ENCODE measurements around the gene CRYM. TPM values are rescaled to one million over a fixed set of nuclear protein-coding genes. Genes with fewer than 3 reads are reported as not detected.
A peak's percentile ranks its signal among the peaks of the same experiment; 100 is the strongest.

CRYM gene
- total RNA-seq, 1 experiment from 2014 or later: 4.9 TPM

DNA sequence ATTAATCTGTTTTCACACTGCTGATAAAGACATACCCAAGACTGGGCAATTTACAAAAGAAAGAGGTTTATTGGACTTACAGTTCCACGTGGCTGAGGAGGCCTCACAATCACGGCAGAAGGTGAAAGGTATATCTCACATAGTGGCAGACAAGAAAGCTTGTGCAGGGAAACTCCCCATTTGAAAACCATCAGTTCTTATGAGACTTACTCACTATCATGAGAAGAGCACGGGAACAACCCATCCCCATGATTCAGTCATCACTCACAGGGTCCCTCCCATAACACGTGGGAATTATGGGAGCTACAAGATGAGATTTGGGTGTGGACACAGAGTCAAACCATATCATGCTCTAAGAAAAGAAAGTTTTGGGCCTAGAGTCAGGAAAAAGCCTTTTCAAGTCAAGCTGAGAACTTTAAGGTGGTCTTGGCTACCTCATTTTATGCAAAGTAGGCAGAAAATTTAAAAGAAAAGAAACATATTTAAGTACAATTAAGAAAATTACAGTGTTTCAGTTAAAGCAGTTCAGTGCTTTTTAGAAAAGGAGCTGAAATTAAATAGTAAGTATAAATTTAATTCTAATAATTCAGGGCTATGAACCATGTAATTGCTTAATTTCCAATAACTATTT lies 24.9 kb upstream of the CRYM start:
- Histone ChIP-seq H3K9me2 (ENCODE audit: insufficient read depth) (no peaks in the 10 kb centered on the region), H3K4me1 (ENCODE audit: control insufficient read depth in 1 of 2, insufficient read depth in 2 of 2, low read length in 2 of 2) (peaks cover 12 to 28% of the 10 kb centered on the region in 2 experiments), H3K79me2 (ENCODE audit: insufficient read depth, low read length) (no peaks in the 10 kb centered on the region; the same call in 1 of the 2 replicates), H4K20me1 (ENCODE audit: insufficient read depth) (no peaks in the 10 kb centered on the region), H3K27ac (ENCODE audit: low read depth, low read length) (no peak overlapping the region), H3K4me2 (ENCODE audit: low read length) (peak overlapping the region; percentile 96), H3K4me3 (replicated peaks in 1 of 2; ENCODE audit: low read depth in 1 of 2, low read length in 2 of 2) (peak overlapping the region; percentile 63 to 74), H2AFZ (ENCODE audit: low read depth, low read length, poor library complexity, severe bottlenecking) (no peak overlapping the region), H3K9ac (ENCODE audit: low read length) (peak overlapping the region; percentile 78), H3K27me3 (ENCODE audit: insufficient read depth, low read length) (no peaks in the 10 kb centered on the region), H3K9me3 (ENCODE audit: control insufficient read depth in 1 of 2, insufficient read depth in 1 of 2, low read depth in 1 of 2, low read length in 2 of 2) (no peaks in the 10 kb centered on the region), H3K36me3 (ENCODE audit: control insufficient read depth in 1 of 2, insufficient read depth in 2 of 2, low read length in 2 of 2) (no peaks in the 10 kb centered on the region)
- ATAC-seq (no peak), DNase-seq (ENCODE audit: low read depth, low spot score) (peak; percentile 28)
- no TSS peak for BruUV-seq (replicated peaks)
- intact Hi-C loops (cut with micrococcal nuclease): loop anchor here (10.0 kb wide), 2 partner anchors 398 to 1022 kb away; partner anchors contain the start of genes DCUN1D3 and LYRM1
- RAD21 ChIA-PET (ENCODE audit: low non-redundant PET in 1 of 2, low total read pairs in 2 of 2, uncharacterized antibody in 2 of 2, unreplicated experiment in 2 of 2): no interaction called here
- POLR2A ChIA-PET: no interaction called here
- CTCF ChIA-PET: interaction anchor here (0.9 kb wide), 1 partner anchor 146 kb away, joined by 3 read pairs; no protein-coding TSS in a partner anchor
- TF ChIP-seq YY1 (IDR thresholded peaks at IDR 0.05; ENCODE audit: extremely low read depth, insufficient replicate concordance, low read depth, low read length) (no peak), JUND (IDR thresholded peaks at IDR 0.05) (no peak), POLR2A (IDR thresholded peaks at IDR 0.05; ENCODE audit: borderline replicate concordance, extremely low read depth, insufficient read depth, insufficient read length) (no peak), EZH2 (IDR thresholded peaks at IDR 0.05) (no peak), ZNF274 (IDR thresholded peaks at IDR 0.05; ENCODE audit: low read depth, low read length) (no peak), TCF7L2 (IDR thresholded peaks at IDR 0.05; ENCODE audit: borderline replicate concordance, extremely low read depth, insufficient read depth, insufficient read length) (no peak), CEBPB (IDR thresholded peaks at IDR 0.05; ENCODE audit: low read depth) (no peak), SRF (IDR thresholded peaks at IDR 0.05; ENCODE audit: low read depth) (no peak), EGR1 (IDR thresholded peaks at IDR 0.05; ENCODE audit: low read depth) (no peak), SIN3A (IDR thresholded peaks at IDR 0.05; ENCODE audit: low read depth) (peak; percentile 43; the same call in 1 of the 2 replicates), POLR2AphosphoS5 (IDR thresholded peaks at IDR 0.05; ENCODE audit: low read depth, low read length) (no peak; the same call in 1 of the 2 replicates), ZFX (IDR thresholded peaks at IDR 0.05) (no peak), ELF1 (IDR thresholded peaks at IDR 0.05; ENCODE audit: borderline replicate concordance, low read depth) (no peak), CBX3 (IDR thresholded peaks at IDR 0.05; ENCODE audit: low read depth) (no peak), RAD21 (IDR thresholded peaks at IDR 0.05; ENCODE audit: low read depth) (no peak)
- TF ChIP-seq, protein P1, sequence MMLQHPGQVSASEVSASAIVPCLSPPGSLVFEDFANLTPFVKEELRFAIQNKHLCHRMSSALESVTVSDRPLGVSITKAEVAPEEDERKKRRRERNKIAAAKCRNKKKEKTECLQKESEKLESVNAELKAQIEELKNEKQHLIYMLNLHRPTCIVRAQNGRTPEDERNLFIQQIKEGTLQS (IDR thresholded peaks at IDR 0.05): no peak
- TF ChIP-seq, protein P2, sequence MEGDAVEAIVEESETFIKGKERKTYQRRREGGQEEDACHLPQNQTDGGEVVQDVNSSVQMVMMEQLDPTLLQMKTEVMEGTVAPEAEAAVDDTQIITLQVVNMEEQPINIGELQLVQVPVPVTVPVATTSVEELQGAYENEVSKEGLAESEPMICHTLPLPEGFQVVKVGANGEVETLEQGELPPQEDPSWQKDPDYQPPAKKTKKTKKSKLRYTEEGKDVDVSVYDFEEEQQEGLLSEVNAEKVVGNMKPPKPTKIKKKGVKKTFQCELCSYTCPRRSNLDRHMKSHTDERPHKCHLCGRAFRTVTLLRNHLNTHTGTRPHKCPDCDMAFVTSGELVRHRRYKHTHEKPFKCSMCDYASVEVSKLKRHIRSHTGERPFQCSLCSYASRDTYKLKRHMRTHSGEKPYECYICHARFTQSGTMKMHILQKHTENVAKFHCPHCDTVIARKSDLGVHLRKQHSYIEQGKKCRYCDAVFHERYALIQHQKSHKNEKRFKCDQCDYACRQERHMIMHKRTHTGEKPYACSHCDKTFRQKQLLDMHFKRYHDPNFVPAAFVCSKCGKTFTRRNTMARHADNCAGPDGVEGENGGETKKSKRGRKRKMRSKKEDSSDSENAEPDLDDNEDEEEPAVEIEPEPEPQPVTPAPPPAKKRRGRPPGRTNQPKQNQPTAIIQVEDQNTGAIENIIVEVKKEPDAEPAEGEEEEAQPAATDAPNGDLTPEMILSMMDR (IDR thresholded peaks at IDR 0.05 in 2 of 3, conservative IDR thresholded peaks at IDR 0.05 in 1 of 3; ENCODE audit: borderline replicate concordance in 1 of 3, insufficient read depth in 1 of 3, low read depth in 2 of 3, low read length in 2 of 3): no peak
- TF ChIP-seq, protein P3, sequence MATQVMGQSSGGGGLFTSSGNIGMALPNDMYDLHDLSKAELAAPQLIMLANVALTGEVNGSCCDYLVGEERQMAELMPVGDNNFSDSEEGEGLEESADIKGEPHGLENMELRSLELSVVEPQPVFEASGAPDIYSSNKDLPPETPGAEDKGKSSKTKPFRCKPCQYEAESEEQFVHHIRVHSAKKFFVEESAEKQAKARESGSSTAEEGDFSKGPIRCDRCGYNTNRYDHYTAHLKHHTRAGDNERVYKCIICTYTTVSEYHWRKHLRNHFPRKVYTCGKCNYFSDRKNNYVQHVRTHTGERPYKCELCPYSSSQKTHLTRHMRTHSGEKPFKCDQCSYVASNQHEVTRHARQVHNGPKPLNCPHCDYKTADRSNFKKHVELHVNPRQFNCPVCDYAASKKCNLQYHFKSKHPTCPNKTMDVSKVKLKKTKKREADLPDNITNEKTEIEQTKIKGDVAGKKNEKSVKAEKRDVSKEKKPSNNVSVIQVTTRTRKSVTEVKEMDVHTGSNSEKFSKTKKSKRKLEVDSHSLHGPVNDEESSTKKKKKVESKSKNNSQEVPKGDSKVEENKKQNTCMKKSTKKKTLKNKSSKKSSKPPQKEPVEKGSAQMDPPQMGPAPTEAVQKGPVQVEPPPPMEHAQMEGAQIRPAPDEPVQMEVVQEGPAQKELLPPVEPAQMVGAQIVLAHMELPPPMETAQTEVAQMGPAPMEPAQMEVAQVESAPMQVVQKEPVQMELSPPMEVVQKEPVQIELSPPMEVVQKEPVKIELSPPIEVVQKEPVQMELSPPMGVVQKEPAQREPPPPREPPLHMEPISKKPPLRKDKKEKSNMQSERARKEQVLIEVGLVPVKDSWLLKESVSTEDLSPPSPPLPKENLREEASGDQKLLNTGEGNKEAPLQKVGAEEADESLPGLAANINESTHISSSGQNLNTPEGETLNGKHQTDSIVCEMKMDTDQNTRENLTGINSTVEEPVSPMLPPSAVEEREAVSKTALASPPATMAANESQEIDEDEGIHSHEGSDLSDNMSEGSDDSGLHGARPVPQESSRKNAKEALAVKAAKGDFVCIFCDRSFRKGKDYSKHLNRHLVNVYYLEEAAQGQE (IDR thresholded peaks at IDR 0.05; ENCODE audit: low read depth): no peak
- TF ChIP-seq, protein P4, sequence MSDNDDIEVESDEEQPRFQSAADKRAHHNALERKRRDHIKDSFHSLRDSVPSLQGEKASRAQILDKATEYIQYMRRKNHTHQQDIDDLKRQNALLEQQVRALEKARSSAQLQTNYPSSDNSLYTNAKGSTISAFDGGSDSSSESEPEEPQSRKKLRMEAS (IDR thresholded peaks at IDR 0.05): peak; percentile 57
- TF ChIP-seq, protein P5, sequence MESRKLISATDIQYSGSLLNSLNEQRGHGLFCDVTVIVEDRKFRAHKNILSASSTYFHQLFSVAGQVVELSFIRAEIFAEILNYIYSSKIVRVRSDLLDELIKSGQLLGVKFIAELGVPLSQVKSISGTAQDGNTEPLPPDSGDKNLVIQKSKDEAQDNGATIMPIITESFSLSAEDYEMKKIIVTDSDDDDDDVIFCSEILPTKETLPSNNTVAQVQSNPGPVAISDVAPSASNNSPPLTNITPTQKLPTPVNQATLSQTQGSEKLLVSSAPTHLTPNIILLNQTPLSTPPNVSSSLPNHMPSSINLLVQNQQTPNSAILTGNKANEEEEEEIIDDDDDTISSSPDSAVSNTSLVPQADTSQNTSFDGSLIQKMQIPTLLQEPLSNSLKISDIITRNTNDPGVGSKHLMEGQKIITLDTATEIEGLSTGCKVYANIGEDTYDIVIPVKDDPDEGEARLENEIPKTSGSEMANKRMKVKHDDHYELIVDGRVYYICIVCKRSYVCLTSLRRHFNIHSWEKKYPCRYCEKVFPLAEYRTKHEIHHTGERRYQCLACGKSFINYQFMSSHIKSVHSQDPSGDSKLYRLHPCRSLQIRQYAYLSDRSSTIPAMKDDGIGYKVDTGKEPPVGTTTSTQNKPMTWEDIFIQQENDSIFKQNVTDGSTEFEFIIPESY (IDR thresholded peaks at IDR 0.05; ENCODE audit: extremely low read depth, insufficient replicate concordance, low read length): no peak
